BJ (cell line): Measurements from ENCODE around the gene PGS1. TPM values are rescaled to one million over a fixed set of nuclear protein-coding genes. Genes with fewer than 3 reads are reported as not detected.

Experiments
- CTCF ChIA-PET: fragments of 350-600 bp; formaldehyde crosslinking; extraction: SDS; loops from one replicate; lab custom pipeline; 2021; ENCODE audit warnings: antibody characterized with exemption, inconsistent platforms; lab: Yijun Ruan, JAX
- POLR2A ChIA-PET: fragments of 300-600 bp; sonication (Branson Sonifier 250); formaldehyde crosslinking; extraction: SDS; loops from one replicate; lab custom pipeline; 2021; ENCODE audit warnings: antibody characterized with exemption; lab: Charles Lee
- DNase-seq: peaks from one replicate; pipeline ENCODE4 v3.0.0-alpha.2; 2011; ENCODE audit warnings: low read depth
- H3K27me3 ChIP-seq: 2 replicates; pipeline ENCODE4 v1.6.0; 2011; ENCODE audit warnings: low read length; ENCODE audit not compliant: control insufficient read depth, insufficient read depth
- H3K36me3 ChIP-seq: 2 replicates; pipeline ENCODE4 v1.5.1; 2011; ENCODE audit warnings: low read length; ENCODE audit not compliant: control insufficient read depth, insufficient read depth
- H3K4me3 ChIP-seq: 2 replicates; pipeline ENCODE4 v1.5.1; 2011; ENCODE audit warnings: low read depth, mild to moderate bottlenecking, control low read depth, low read length
- polyA plus RNA-seq: library from polyadenylated mRNA; depleted of rRNA; stranded (reverse); fragments of >200 nt; gene quantifications from 2 replicates; pipeline ENCODE4 v1.2.3, GENCODE V29; 2011
- TF ChIP-seq, protein P1 (sequence below): IDR thresholded peaks from 2 replicates; pipeline ENCODE4 v1.5.1; 2011; ENCODE audit warnings: low read depth, mild to moderate bottlenecking, control low read depth, inconsistent platforms, low read length, moderate library complexity; ENCODE audit not compliant: insufficient read depth

PGS1 gene
- polyA plus RNA-seq, 1 experiment, result 37.7 TPM

GRCh38 chr17:78357177-78357586 is 21.3 kb upstream of the PGS1 start:
- POLR2A ChIA-PET, result no interaction called here
- TF ChIP-seq, protein P1, sequence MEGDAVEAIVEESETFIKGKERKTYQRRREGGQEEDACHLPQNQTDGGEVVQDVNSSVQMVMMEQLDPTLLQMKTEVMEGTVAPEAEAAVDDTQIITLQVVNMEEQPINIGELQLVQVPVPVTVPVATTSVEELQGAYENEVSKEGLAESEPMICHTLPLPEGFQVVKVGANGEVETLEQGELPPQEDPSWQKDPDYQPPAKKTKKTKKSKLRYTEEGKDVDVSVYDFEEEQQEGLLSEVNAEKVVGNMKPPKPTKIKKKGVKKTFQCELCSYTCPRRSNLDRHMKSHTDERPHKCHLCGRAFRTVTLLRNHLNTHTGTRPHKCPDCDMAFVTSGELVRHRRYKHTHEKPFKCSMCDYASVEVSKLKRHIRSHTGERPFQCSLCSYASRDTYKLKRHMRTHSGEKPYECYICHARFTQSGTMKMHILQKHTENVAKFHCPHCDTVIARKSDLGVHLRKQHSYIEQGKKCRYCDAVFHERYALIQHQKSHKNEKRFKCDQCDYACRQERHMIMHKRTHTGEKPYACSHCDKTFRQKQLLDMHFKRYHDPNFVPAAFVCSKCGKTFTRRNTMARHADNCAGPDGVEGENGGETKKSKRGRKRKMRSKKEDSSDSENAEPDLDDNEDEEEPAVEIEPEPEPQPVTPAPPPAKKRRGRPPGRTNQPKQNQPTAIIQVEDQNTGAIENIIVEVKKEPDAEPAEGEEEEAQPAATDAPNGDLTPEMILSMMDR, result no peak
- no peaks in the 10 kb centered on the region for H3K27me3 ChIP-seq
- CTCF ChIA-PET, result interaction anchor here (1.4 to 14.0 kb wide), 6 partner anchors 9 to 106 kb away, joined by 3 to 273 read pairs (median 22); no protein-coding TSS in a partner anchor
- H3K4me3 ChIP-seq, result peak overlapping the region; percentile 62
- peaks cover 23% of the 10 kb centered on the region for H3K36me3 ChIP-seq
- no peak for DNase-seq

DNA sequence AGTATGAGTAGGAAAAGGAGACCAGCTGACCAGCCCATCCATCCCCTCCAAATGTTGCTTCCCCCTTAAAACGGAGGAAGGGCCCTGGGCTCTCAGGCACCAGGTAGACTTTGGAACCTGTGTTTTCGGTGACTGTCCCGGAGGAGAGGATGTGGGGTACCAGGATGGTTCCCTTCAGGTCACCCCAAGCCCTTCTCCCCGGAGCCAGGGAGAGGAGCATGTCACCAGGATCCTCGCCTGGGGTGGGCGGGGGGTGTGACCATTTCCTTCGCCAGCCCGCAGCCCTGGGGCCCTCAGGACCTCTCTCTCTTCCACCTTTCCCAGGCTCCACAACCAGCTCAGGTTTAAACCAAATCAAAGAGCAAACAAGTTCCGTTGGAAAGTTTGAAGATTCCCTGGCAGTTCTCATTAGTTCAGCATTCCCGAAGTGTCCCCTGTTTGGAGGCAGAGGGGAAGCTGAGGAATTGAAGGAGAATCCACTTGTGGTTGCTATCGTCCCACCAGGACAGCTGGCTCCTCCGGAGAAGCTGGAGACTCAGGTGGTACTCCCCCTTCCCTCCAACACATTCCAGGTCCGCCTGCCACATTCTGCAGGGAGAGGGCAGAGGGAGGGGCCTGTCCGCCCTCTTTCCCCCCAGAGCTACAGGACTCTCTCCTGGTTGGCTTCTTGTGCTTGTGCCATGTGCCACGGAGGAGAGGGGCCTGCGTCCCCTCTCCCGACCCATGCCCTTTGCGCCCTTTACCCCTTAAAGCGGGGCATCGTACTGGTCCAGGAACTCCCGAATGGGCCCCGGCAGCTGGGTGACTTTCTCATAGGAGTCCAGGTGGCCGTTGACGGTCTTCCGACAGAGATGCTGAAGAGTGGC is 20.5 kb upstream of the PGS1 start:
- ChIA-PET POLR2A (interaction anchor here (0.7 kb wide), 1 partner anchor 33 kb away, joined by 3 read pairs; no protein-coding TSS in a partner anchor), CTCF (interaction anchor here (1.0 to 14.0 kb wide), 12 partner anchors 9 to 107 kb away, joined by 3 to 273 read pairs (median 4); partner anchors contain the start of gene PGS1)
- TF ChIP-seq, protein P1, result no peak
- H3K36me3 ChIP-seq, result peaks cover 23% of the 10 kb centered on the region
- no peak for DNase-seq
- no peaks in the 10 kb centered on the region for H3K27me3 ChIP-seq
- peak overlapping the region; percentile 62 for H3K4me3 ChIP-seq

DNA sequence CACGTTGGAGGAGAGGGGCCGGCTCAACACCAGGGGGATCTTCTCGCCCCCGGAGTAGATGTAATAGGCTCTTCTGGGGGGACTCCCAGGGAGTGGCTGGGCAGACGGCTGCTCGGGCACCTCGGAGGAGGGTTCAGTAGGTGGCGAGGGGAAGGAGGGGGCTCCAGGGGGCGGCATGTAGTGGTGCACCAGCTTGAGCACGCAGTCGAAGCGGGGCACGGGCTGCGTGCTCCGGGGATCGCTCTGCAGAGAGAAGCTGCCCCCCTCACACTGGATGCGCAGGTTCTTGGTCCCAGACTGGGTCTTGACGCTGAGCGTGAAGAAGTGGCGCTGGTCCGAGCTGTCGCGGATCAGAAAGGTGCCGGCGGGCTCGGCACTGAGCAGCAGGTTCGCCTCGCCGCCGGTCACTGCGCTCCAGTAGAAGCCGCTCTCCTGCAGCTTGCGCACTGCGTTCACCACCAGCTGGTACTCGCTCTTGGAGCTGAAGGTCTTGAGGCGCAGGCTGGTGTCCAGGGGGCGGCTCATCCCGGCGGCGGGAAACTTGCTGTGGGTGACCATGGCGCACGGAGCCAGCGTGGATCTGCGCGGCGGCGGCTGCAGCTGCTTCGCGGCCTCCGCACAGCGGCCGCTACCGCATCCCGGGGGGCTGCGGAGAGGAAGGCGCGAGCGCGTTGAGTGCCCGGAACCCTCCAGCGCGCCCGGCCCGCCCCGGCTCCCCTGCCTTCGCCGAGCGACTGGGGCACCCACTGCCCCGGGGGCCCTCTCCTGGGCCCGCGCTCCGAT is 19.7 kb upstream of the PGS1 start:
- no peaks in the 10 kb centered on the region for H3K27me3 ChIP-seq
- H3K36me3 ChIP-seq, result peaks cover 23% of the 10 kb centered on the region
- no peak for DNase-seq
- POLR2A ChIA-PET, result interaction anchor here (0.7 kb wide), 1 partner anchor 32 kb away, joined by 3 read pairs; no protein-coding TSS in a partner anchor
- peak overlapping the region; percentile 62 for H3K4me3 ChIP-seq
- TF ChIP-seq, protein P1, result no peak
- CTCF ChIA-PET, result interaction anchor here (1.0 to 14.0 kb wide), 11 partner anchors 10 to 108 kb away, joined by 3 to 273 read pairs (median 5); partner anchors contain the start of gene PGS1

DNA sequence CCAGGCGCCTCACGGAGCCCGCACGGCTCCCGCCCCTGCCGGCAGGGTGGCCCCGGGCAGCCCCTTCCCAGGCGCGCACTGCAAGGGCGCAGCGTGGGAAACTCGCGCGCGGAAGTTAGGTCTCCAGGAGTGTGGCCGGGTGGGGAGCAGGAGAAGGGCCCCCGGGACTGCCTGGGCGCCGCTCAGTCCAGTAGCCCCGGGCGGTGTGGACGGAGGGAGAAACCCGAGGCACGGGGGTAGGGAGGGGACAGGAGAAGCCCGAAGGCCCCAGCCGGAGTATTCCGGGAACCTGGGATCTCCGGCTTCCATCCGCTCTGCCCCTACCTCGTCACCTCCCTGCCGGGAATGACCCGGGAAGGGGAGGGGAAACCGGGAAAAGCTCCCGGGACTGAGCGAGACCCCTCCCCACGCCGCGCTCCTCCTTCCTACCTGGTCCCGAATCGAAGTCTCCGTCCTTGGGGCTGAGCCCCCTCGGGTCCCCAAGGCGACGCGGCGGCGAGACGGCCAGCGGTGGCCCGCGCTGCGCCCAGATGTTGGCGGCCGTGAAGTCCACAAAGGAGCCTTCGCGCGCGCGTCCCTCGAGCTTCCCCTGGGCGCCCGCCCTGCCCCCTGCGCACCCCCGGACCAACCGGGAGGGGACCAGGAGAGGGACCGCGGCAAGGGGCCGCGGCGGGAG is 19.0 kb upstream of the PGS1 start:
- peak overlapping the region; percentile 62 for H3K4me3 ChIP-seq
- ChIA-PET POLR2A (interaction anchor here (0.6 to 1.1 kb wide), 2 partner anchors 34 to 95 kb away, joined by 5 read pairs; no protein-coding TSS in a partner anchor), CTCF (interaction anchor here (1.1 to 14.0 kb wide), 8 partner anchors 10 to 108 kb away, joined by 3 to 273 read pairs (median 22); partner anchors contain the start of gene PGS1)
- peaks cover 23% of the 10 kb centered on the region for H3K36me3 ChIP-seq
- no peak for DNase-seq
- H3K27me3 ChIP-seq, result no peaks in the 10 kb centered on the region
- TF ChIP-seq, protein P1, result no peak
